Right lobe of liver (tissue), 4 donors: ENCODE measurements around the gene CYP46A1.

ENCODE experiments used
- POLR2A ChIP-seq: fragments of 450-650 bp; IDR thresholded peaks from one replicate; pipeline ENCODE4 v1.6.1; 2017; ENCODE audit warnings: antibody characterized with exemption, mild to moderate bottlenecking
- TF ChIP-seq, protein P1 (sequence below), 4 donors: fragments of 200-600 bp in 3 of 4; fragments of 450-650 bp in 1 of 4; IDR thresholded peaks; one replicate each; pipeline versions ENCODE4 v1.5.1 to v1.8.0; 2016 to 2022; ENCODE audit warnings: antibody characterized with exemption in 4 of 4, mild to moderate bottlenecking in 2 of 4
- donor health status: DM: no; HTN: no; CAD: no.
- donor health status: DM: no; HTN: no; CAD: no.
- donor health status: DM: no; HTN: yes; CAD: no.

DNA sequence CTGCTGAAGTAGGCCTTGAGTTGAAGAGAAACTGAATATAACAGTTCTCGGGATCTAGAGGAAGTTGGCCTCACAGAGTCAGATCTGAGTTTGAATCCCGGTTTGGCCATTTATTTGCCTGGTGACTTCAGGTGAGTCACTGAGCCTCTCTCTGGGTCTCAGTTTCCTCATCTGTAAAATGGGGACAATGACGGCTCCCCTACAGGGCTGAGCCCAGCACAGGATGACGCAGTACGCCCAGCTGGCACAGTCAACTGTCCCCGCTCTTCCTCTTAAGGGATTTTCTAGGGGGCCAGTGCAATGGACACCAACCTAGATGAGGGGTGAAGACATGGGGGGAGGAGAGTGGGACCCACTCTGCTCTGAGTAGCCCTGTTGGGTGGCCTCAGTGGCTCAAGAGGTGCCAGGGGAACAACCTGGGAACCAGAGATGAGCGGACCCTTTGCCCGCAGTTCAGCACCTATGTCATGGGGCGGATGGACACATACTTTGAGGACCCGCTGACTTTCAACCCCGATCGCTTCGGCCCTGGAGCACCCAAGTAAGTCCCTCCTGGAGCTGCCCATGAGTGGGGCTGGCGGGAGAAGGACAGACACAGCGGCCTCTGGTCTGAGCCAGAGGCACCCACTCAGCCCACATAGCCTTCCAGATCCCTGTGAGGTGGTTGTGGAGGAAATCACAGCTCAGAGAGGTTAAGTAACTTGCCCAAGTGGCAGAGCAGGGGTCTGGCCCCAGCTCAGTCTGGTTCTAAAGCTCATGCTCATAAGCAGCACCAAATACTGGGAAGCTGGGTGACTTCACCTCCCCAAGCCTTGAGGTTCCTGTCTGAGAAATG, 41.1 kb downstream of the CYP46A1 start:
- TF ChIP-seq, protein P1, sequence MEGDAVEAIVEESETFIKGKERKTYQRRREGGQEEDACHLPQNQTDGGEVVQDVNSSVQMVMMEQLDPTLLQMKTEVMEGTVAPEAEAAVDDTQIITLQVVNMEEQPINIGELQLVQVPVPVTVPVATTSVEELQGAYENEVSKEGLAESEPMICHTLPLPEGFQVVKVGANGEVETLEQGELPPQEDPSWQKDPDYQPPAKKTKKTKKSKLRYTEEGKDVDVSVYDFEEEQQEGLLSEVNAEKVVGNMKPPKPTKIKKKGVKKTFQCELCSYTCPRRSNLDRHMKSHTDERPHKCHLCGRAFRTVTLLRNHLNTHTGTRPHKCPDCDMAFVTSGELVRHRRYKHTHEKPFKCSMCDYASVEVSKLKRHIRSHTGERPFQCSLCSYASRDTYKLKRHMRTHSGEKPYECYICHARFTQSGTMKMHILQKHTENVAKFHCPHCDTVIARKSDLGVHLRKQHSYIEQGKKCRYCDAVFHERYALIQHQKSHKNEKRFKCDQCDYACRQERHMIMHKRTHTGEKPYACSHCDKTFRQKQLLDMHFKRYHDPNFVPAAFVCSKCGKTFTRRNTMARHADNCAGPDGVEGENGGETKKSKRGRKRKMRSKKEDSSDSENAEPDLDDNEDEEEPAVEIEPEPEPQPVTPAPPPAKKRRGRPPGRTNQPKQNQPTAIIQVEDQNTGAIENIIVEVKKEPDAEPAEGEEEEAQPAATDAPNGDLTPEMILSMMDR (IDR thresholded peaks at IDR 0.05): no peak
- no peak for TF ChIP-seq POLR2A
